ENCODE measurements around the gene THSD7A.

THSD7A gene

DNA sequence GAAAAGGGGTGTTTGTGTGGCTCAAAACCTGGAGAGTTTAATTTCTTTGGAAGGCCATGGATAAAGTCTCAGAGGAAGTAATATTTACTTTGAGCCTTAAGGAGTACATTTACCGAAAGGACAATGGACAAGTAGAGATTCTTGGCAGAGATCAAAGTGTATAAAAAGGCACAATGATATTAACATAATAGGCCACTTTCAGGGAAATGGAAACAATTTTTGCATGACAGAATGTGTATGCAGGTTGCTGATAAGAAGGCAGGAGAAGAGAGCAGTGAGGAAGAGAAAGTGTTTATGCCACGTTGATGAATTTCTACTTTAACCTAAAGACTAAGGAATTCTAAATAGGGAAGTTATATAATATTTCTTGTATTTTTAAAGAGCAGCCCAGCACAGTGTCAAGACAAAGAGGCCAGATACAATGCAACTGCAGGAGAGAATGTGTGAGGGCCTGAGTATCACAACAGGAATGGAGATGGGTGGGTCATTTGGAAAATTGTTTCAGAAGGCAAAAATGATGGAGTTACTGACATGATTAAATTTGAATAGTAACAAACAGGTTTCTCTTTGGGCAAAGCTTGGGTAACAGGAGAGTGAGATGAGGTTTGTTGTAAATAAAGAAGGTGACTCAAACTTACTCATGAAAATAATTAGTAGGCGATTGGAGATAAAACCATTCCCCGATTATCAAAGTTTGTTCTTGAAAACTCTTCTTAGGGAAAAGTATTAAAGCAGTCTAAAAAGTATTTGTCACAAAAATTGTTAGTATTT is 84.1 kb downstream of the THSD7A start:
- no peak for DNase-seq

DNA sequence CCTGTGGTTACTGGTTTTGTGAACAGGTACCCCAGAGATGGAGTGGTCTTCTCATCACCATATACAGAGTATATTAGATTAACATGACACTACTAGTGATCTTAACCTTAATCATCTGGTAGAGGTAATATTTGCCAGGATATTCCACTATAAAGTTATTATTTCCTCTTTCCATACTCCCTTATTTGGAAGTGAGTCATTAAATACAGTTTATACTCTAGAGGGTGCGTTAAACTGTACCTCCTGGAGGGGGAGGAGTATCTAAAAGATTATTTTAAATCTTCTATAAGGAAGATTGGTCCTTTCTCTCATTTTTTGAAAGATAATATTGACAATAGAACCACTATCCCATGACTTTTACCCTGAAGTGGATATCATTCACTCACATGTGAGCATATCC is 85.4 kb downstream of the THSD7A start:
- no peak for DNase-seq

GRCh38 chr7:11743548-11743947 is 88.5 kb downstream of the THSD7A start:
- DNase-seq: no peak

DNA sequence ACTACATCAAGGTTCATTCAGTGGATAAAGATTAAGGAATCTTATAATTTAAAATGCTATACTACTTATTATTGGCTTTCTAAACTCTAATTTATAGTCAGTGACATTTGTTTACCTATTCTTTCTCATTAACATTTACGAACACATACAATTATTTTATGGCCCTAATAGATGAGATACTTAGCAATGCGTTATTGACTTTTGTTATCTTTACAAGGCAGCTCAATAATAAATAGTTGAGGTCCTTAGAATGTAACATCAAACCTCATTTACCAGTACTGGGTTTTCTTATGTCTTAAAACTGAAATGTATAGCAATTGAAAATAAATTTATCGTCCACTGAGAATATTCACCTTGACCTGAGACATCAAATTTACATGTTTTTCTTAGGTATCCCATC is 89.0 kb downstream of the THSD7A start:
- DNase-seq: no peak

DNA sequence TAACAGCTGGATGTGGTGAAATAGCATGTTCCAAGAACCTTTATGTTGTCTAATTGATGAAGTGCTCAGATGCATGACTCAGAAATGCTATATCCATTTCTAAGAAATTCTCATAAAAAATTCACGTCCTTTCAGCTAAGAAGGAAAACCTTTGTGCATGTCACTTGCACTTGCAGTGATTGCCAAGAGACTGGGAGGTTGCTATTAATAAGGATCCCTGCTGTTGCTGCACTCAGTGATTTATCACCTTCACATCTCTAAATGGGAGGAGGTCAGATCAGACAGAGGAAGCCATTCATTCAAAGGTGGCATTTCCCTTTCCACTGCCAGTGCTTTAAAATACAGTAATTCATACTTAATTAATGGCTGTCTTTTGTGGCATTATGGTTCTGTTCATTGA is 89.5 kb downstream of the THSD7A start:
- no peak for DNase-seq

DNA sequence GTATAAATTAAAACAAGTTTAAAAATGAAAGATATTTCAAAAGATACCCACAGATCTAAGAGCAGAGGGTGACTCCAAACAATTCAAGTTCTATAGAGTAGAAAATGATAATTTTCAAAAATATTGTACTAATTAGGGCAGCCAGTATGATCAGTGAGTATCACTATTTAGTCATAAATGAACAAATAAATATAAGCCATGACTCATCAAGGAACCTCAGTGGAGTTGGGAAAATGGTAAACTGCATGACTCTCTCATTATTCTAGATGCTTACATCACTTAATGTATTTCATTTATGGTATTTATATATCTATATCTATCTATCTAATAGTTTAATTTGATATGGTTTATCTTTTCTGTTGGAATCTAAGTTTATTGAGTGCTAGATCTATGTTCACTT is 94.3 kb downstream of the THSD7A start:
- DNase-seq: no peak

- no peak for DNase-seq
Observed at GRCh38 chr7:11732207-11732606, 99.8 kb downstream of the THSD7A start.

- DNase-seq: no peak
Observed at GRCh38 chr7:11730725-11731124, 101.3 kb downstream of the THSD7A start.

DNA sequence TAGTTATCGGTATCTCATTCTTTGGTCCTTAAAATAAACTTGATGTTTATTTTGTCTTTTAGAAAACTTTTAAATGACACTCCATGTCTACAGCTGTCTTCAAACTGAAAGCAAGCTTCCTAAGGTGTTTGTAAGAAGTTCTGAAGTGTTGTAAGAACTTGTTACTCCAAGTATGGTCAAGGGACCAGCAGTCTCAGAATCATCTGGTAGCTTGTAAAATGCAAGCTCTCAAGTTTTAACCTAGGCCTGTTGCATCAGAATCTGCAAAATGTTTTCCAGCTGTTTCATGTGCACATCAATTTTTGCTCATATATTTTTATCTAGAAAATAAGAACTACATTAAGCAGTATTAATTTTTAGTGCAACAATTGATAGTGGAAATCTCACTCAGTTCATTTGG is 104.1 kb downstream of the THSD7A start:
- no peak for DNase-seq

DNA sequence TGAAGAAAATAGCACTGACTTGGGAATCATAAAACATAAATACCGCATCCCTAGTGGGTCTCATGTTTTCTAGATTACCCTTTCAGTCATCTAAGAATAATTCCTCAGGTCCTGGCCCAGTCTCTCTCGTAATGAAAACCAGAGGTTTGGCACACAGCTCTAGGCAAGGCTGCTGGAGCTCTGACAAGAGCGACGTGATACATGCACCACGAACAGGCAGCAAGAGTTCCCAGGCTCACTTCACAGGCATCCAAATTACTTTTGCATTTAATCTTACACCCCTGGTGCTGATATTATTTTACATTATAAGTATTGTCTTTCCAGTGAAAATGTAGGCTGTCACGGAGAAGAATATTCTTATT is 105.2 kb downstream of the THSD7A start:
- DNase-seq: no peak

GRCh38 chr7:11726001-11726793 is 105.8 kb downstream of the THSD7A start:
- DNase-seq: no peak

GRCh38 chr7:11716185-11716584 is 115.8 kb downstream of the THSD7A start:
- DNase-seq: no peak

- no peak for DNase-seq
Observed at GRCh38 chr7:11714676-11715075, 117.3 kb downstream of the THSD7A start.

DNA sequence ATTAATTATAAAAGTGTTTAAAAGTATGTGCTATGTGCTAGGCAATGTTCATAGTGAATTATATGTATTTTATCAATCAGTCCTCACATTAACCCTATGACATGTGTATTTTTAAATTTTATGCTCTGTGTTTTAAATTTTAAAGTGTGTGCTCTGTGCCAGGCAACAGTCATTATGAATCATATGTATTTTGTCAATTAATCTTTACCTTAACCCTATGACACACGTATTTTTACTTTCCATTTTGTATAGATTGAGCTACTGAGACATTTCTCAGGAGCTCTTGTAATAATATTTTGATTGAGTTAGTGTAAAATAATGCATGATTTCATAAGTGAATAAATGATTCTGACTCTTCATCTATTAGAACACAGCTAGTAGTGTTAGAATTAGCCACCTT is 117.8 kb downstream of the THSD7A start:
- no peak for DNase-seq

DNA sequence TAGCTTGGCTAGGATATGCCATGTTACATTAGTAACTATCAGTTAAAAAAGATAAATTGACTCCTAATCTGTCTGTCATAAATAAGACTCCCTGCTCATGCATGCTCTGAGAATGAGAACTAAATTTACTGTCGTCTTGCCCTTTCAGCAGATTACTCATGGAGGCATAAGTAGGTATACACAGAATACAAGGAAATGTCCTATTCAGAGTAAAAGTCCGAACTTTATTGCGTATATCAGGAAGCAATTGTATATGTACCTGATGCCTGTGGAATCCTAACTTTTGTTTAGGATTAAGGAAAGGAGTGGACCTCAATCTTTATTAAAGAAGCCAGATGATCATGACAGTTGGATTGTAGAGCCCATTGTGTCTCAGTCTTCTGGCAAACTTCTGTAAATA is 118.6 kb downstream of the THSD7A start:
- no peak for DNase-seq

DNA sequence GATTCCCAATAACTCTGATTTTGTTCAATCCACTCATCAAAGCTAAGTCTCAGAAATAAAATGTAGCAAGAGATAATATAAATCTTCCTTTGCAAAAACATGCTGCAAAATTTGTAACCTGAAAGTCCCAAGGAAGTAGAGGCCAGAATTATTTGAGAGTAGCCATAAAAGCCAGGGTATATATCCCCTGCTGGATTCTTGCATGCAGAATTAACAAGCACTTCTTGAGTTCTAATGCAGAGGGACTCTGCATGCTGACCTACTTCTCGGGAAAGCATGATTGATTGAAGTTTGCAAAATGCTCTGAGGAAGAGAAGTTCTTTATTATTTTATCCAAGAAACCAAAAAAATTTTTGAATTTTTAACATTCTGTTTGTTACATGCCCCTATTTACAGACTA is 121.6 kb downstream of the THSD7A start:
- no peak for DNase-seq

GRCh38 chr7:11709196-11709595 is 122.8 kb downstream of the THSD7A start:
- DNase-seq: no peak

DNA sequence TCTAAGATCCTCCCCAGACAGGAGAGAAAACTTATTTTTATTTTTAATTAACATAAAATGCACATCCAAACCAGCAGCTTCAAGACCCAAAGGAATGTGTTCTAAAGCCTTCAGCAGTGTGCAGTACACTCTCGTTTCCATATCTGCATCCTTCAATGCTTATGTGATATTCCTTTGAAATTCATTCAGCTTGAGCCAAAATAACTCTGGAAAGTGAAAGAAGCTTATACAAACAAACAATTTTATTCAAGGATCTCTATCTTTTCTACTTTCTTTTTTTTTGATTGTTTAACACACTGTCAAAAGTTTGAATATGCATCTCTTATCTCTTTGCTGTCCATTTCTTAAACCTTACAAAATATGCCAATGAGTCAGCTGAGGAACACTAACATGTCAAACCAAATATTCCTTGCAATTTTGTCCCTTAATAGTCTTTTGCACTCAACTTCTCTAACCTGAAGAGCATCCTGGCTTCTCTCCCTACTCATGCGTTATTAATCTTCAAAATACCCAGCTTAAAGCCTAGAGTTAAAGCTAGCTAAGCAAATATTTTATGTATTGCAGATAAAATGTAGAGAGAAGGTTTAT is 124.3 kb downstream of the THSD7A start:
- DNase-seq: no peak

- DNase-seq: no peak
Observed at GRCh38 chr7:11706666-11707605, 125.1 kb downstream of the THSD7A start.

- DNase-seq: no peak
Observed at GRCh38 chr7:11703829-11704228, 128.2 kb downstream of the THSD7A start.

DNA sequence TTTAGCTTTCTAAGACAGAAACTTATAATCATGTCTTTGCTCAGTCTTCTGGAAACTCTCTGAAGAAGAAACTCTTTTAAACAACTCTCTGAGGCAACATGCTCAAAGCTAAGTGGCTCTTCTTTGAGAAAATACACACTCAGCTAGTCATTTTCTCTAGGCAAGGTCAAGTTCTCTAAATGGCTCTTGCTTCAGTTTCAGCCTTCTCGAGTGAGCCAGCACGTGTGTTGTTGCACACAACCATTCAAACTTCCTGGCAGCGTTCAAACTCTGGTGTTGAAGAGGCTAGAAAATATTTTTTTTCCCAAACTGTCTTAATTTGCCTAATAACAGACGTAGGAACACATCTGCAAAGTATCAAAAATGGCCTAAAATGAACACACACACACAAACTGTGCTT is 129.1 kb downstream of the THSD7A start:
- DNase-seq: no peak

GRCh38 chr7:11701829-11702560 is 130.0 kb downstream of the THSD7A start:
- no peak for DNase-seq
